GM12874 (cell line): ENCODE results near the gene CLEC19A.

ENCODE experiments used
- TF ChIP-seq, protein P1 (sequence below): IDR thresholded peaks from 2 replicates; pipeline ENCODE4 v1.5.1; 2011; ENCODE audit warnings: low read depth, mild to moderate bottlenecking, control low read depth, low read length, moderate library complexity; ENCODE audit not compliant: insufficient read depth

CLEC19A gene

DNA sequence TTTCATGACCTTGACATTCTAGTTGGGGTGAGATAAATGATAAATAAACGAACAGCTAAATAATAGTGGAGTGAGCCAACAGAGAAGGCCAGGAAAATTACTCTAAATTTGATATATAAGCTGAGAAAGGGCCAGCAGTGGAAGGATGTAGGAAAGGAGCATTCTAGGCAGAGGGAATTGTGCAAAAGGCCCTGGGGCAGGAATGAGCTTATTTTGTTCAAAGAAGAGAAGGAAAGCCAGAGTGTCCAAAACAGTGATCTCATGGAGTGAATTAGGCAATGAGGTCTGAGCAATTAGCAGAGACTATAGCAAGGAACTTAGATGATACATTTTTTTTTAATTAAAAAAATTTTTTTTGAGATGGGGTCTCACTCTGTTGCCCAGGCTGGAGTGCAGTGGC lies 43.3 kb upstream of the CLEC19A start:
- TF ChIP-seq, protein P1, sequence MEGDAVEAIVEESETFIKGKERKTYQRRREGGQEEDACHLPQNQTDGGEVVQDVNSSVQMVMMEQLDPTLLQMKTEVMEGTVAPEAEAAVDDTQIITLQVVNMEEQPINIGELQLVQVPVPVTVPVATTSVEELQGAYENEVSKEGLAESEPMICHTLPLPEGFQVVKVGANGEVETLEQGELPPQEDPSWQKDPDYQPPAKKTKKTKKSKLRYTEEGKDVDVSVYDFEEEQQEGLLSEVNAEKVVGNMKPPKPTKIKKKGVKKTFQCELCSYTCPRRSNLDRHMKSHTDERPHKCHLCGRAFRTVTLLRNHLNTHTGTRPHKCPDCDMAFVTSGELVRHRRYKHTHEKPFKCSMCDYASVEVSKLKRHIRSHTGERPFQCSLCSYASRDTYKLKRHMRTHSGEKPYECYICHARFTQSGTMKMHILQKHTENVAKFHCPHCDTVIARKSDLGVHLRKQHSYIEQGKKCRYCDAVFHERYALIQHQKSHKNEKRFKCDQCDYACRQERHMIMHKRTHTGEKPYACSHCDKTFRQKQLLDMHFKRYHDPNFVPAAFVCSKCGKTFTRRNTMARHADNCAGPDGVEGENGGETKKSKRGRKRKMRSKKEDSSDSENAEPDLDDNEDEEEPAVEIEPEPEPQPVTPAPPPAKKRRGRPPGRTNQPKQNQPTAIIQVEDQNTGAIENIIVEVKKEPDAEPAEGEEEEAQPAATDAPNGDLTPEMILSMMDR: no peak

DNA sequence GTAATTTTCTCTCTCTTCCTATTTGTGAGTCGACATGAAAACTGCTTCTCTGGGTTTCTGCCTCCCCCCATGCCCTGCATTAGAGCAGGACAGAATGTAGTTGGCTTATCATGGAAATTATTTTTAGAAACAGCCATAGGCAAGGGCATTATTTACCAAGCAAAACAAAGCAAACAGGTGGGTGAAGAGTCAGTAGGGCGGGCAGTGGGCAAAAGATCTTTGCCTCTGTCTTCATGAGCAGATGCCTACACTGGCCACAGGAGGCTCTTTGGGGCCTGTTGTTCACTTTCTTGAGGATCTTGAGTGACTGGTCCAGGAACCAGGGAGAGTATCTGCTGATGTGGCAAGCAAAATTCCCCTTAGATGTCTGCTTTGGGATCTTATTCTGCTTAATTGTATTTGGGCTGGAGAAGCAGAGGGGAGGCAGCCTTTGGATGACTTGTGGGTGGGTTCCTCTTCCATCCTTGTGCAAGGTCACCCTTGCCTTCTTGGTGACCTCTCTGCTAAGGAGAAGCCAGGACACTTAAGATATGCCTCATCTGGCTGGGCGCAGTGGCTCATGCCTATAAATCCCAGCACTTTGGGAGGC lies 42.5 kb upstream of the CLEC19A start:
- TF ChIP-seq, protein P1: no peak

DNA sequence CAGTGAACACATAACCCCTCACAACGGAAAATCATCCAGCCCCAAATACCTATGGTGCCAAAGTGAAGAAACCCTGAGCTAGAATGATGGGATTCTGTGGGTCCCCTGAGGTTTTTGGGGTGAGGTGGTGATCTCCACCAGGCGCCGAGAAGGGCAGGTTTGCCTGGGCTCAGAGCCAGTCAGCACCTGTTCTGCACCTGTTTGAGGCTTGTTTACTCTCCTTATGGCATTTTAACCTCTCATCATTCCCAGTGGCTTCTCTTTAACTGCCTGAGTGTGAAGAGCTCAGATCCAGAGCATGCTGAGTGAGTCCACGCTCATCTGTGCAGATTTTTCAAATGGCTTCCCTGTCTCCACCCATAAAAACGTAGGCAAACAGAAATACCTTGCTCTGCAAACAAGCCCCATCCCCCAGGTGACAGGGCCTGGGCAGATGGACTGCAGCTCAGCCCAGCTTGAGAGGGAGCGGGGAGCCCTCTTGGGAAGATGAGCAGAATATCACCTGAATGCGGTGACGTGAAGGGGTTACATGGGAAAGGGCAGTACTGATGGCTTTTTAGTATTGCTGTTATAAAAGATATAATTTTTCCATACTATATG lies 40.1 kb upstream of the CLEC19A start:
- TF ChIP-seq, protein P1: no peak

DNA sequence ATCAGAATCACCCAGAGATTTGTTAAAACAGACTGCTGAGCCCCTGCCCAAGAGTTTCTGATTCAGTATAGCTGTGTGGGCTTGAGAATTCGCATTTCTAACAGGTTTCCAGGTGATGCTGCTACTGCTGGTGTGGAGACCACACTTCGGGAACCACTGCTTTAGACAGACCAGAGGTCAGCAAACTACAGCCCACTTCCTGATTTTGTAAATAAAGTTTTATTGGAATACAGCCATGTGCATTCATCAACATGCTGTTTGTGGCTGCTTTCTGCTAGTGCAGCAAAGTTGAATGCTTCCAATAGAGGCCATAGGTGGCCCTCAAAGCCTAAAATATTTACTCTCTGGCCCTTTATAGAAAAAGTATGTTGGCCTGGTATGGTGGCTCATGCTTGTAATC lies 32.6 kb upstream of the CLEC19A start:
- TF ChIP-seq, protein P1: no peak

DNA sequence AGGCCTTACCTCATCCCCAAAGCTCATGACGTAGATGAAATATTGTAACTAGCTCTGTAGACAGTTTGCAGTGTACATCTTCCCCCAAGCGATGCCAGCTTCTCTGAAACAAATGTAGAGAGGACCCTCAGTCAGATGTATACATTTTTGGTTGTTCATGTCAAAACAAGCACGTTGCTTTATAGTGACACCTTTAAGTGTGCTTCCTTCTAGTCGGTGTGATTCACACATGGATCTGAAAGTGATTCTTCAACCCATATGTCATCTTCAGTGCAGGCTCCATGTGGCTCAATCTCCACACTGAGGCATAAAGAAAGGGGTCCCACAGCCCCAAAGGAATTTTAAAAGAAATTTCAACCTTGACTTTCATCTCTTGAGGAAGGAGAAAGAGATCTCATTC lies 30.9 kb upstream of the CLEC19A start:
- TF ChIP-seq, protein P1: no peak

DNA sequence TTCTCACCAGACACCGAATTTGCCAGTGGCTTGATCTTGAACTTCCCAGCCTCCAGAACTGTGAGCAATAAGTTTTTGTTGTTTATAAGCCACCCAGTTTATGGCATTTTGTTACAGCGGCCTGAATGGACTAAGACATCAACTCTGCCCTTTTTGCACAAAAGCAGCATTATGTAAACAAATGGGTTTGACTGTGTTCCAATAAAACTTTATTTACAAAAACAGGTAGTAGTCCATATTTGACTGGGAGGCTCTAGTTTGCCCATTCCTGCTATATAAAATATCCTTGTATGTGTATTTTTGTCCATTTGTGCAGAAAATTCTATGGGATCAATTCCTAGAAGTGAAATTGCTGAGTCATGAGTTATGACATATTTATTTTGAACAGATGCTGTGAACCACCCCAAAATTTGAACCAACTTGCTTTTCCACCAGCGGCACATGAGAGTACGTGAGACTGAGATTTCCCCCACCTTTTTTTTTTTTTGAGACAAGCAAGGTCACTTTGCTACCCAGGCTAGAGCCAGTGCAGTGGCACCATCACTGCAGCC lies 21.3 kb upstream of the CLEC19A start:
- TF ChIP-seq, protein P1: no peak

DNA sequence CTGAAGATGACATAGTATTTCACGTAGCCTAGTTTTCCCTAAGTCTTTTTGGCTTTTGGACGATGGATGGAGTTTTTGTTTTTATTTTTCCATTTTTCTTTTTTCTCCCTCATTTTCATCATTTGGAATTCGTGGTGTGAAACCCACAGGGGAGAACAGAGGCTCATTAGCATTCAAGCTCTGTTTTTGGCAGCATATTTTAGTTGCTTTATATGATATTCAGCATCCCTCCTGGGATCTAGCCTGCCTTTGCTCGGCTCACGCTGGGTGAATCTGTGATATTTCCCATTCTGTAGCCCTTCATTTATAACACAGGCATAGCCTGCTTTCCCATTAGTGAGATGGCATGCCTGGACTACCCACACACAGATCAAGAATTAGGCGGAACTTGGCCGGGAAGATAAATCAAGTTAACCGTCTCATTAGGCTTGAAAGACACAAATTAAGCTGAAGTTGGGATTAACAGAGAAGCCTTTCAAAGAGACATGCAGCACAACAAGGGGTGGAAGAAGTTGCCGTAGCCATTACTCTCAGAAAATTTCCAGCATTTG lies 20.1 kb upstream of the CLEC19A start:
- TF ChIP-seq, protein P1: no peak
